Ascending aorta (tissue), 2 donors: ENCODE measurements around the gene TRIM33. TPM values are rescaled to one million over a fixed set of nuclear protein-coding genes. Genes with fewer than 3 reads are reported as not detected.

Experiments used
- DNase-seq, 2 donors: peaks; one replicate each; pipeline ENCODE4 v3.0.0-alpha.2; 2019; ENCODE audit warnings: low spot score in 2 of 2
- H3K27ac ChIP-seq, 2 donors: fragments of 200-600 bp; sonication (generic); one replicate each; pipeline ENCODE4 v1.5.1; 2016 to 2017; ENCODE audit warnings: mild to moderate bottlenecking in 1 of 2
- H3K27me3 ChIP-seq: fragments of 200-600 bp; sonication (generic); one replicate; pipeline ENCODE4 v1.5.1; 2017
- H3K36me3 ChIP-seq, 2 donors: fragments of 200-600 bp; sonication (generic); one replicate each; pipeline ENCODE4 v1.5.1; 2016
- H3K4me1 ChIP-seq, 2 donors: fragments of 200-600 bp; sonication (generic); one replicate each; pipeline ENCODE4 v1.5.1; 2016 to 2017; ENCODE audit warnings: mild to moderate bottlenecking in 1 of 2
- H3K4me3 ChIP-seq, 2 donors: fragments of 200-600 bp; sonication (generic); one replicate each; pipeline ENCODE4 v1.5.1; 2016 to 2017; ENCODE audit warnings: mild to moderate bottlenecking in 1 of 2
- H3K9me3 ChIP-seq, 2 donors: fragments of 200-600 bp; sonication (generic); one replicate each; pipeline ENCODE4 v1.5.1; 2016
- intact Hi-C: fragments of 100-400 bp; cut with DNase I; formaldehyde crosslinking; loops from one replicate; pipeline ENCODE4 v1.15.1; 2023
- total RNA-seq: library from RNA; depleted of rRNA; stranded (reverse); fragments of >200 nt; gene quantifications from one replicate; pipeline ENCODE4 v1.1.0, GENCODE V29; 2016
- TF ChIP-seq, protein P1 (sequence below), 3 experiments: fragments of 200-600 bp in 2 of 3; fragments of 450-650 bp in 1 of 3; sonication (generic) in 2 of 3; IDR thresholded peaks; one replicate each; pipeline ENCODE4 v1.5.1; 2016 to 2019; ENCODE audit warnings: antibody characterized with exemption in 3 of 3, mild to moderate bottlenecking in 1 of 3, moderate library complexity in 1 of 3

The TRIM33 gene
- total RNA-seq, 1 donor from 2014 or later, result 42.5 TPM

GRCh38 chr1:114344656-114345055 lies 166.3 kb downstream of the TRIM33 start:
- TF ChIP-seq, protein P1, sequence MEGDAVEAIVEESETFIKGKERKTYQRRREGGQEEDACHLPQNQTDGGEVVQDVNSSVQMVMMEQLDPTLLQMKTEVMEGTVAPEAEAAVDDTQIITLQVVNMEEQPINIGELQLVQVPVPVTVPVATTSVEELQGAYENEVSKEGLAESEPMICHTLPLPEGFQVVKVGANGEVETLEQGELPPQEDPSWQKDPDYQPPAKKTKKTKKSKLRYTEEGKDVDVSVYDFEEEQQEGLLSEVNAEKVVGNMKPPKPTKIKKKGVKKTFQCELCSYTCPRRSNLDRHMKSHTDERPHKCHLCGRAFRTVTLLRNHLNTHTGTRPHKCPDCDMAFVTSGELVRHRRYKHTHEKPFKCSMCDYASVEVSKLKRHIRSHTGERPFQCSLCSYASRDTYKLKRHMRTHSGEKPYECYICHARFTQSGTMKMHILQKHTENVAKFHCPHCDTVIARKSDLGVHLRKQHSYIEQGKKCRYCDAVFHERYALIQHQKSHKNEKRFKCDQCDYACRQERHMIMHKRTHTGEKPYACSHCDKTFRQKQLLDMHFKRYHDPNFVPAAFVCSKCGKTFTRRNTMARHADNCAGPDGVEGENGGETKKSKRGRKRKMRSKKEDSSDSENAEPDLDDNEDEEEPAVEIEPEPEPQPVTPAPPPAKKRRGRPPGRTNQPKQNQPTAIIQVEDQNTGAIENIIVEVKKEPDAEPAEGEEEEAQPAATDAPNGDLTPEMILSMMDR (IDR thresholded peaks at IDR 0.05), result no peak
- Histone ChIP-seq H3K9me3 (no peaks in the 10 kb centered on the region), H3K36me3 (no peaks in the 10 kb centered on the region), H3K27ac (no peak overlapping the region), H3K4me3 (no peak overlapping the region), H3K4me1 (peaks cover 6 to 8% of the 10 kb centered on the region in 2 donors), H3K27me3 (no peaks in the 10 kb centered on the region)
- no peak for DNase-seq
- intact Hi-C loops, result loop anchor here (5.0 to 10.0 kb wide), 4 partner anchors 328 to 413 kb away; partner anchors contain the start of genes CSDE1, DENND2C, NRAS and OLFML3

Other genes with a start within 250 kb of the TRIM33 start
- gene BCAS2, start 70.4 kb upstream of the TRIM33 start, total RNA-seq, result 26.1 TPM
- 5.4 TPM for gene DENND2C, start 158.8 kb upstream of the TRIM33 start, total RNA-seq
- not detected for gene AMPD1, start 184.3 kb upstream of the TRIM33 start, total RNA-seq
- gene NRAS, start 205.6 kb upstream of the TRIM33 start, total RNA-seq, result 10.7 TPM
- 290 TPM for gene CSDE1, start 246.8 kb upstream of the TRIM33 start, total RNA-seq